Left ventricle myocardium superior (tissue), 1 donor: Measurements from ENCODE around the gene DCUN1D2. TPM values are rescaled to one million over a fixed set of nuclear protein-coding genes. Genes with fewer than 3 reads are reported as not detected.

ENCODE experiments used
- ATAC-seq: fragments of 200-7000 bp; cut with Tn5 transposase; one replicate; pipeline ENCODE4 v1.9.1; 2020; ENCODE audit warnings: mild to moderate bottlenecking, moderate library complexity
- DNase-seq: peaks from one replicate; pipeline ENCODE4 v3.0.0-alpha.2; 2020
- intact Hi-C: fragments of 100-400 bp; cut with micrococcal nuclease; formaldehyde crosslinking; loops from one replicate; pipeline ENCODE4 v1.11.0; 2022
- total RNA-seq: library from RNA; stranded (reverse); fragmentation: NEBNext Ultra II Directional; extraction: Animal tissue kit (Norgen Biotek cat#: 25700); gene quantifications from one replicate; pipeline ENCODE4 v1.2.1, GENCODE V29; 2021
- donor health status: DM: no; HTN: yes; CAD: no; lungs with severe emphysema.

DCUN1D2 gene
- total RNA-seq, 1 donor from 2014 or later, result 242 TPM

DNA sequence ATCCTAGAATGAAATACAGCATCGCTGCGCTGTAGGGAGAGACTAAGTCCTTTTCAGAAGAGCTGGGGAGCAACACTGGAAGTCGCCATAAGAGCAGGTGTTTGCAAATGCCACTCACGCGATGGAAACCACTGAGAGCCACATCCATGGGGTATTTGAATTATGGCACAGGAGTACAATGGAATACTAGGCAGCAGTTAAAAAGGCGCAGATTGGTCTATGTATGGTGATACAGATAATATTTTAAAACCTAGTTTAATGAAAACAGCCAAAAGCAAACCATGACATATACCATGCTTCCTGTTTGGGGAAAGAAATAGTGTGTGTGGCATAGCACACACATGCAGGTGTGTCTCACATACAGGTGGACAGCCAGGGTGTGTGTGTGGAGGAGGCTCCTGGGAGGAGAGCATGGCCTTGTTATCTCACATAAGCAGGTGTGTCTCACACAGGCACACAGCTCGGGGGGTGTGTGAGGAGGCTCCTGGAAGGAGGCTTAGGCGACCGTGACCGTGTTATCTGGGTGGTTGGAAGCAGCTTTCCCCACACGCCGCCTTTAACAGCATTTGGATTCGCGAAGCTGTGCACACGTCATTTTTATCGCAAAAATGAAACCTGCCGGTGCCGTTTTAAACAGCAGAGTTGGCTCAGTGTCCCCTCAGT, 70.8 kb downstream of the DCUN1D2 start:
- intact Hi-C loops, result no loop called here
- no peak for ATAC-seq
- no peak for DNase-seq

GRCh38 chr13:113418722-113419049, 71.8 kb downstream of the DCUN1D2 start:
- intact Hi-C loops, result no loop called here

DNA sequence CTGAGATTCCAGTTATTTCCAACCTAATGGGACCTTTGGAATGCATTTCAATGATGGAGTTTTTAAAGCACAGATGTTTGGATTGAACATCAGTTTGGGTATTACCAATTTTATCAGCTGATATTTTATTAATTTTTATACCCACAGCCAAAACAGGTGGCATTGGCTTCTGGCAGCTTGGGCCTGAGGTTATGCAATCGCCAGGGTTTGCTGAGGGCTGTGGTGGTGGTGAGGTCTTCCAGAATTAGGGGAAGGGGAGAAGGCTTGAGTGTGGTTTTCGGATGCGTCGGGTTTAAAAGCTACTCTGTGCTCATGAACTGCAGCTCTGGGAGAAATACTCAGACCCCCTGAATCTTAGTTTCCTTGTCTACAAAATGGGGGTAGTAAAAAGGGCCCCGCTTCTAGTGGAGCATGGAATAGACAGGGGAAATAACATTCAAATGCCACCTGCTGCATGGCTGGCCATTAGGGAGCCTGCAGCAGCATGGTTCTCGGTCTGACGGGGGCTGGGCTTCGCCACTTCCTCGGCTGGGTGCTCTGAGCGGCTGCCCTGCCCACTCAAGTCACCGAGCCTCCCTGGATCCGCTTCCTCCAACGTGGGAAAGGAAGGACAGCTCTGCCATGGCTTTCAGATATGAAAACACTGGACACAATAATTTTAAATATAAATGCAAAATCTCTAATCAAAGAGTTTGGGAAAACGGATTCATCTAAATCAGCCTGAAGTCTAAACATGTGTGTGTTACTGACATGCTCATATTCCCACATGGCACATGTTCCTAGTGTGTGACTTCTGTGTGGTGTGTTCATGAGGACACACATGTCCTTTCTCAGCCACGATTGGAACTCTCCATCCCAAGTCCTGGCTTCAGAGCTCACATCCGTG, 72.4 kb downstream of the DCUN1D2 start:
- no peak for DNase-seq
- no peak for ATAC-seq
- intact Hi-C loops, result no loop called here

More at GRCh38 chr13:113418722-113419049, 71.8 kb downstream of the DCUN1D2 start:
- ATAC-seq, result no peak
- DNase-seq, result no peak

- DNase-seq (no peak), ATAC-seq (no peak)
- intact Hi-C loops, result no loop called here
Observed at GRCh38 chr13:113417008-113417751, 73.3 kb downstream of the DCUN1D2 start.

DNA sequence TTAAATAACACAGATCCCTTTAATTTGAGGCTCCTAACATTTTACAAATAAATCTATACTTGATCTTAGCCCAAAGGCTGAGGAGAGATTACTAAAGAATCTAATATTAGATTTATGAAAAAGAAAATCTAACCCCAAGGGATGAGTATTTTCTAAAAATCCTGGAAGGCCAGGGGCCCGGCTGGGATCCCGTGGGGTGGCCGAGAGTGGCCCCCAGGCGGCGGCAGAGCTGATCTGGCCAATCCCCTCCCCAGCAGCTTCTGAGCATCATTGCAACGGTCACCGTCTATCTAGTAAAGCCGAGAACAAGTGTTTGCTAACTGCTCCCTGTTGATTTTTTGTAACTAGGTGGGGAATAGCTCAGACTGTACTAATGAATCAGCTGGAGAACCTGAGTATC, 74.7 kb downstream of the DCUN1D2 start:
- intact Hi-C loops, result no loop called here
- DNase-seq, result no peak
- no peak for ATAC-seq

- intact Hi-C loops, result no loop called here
- DNase-seq (no peak), ATAC-seq (no peak)
Observed at GRCh38 chr13:113415032-113415431, 75.5 kb downstream of the DCUN1D2 start.

GRCh38 chr13:113414335-113414734, 76.2 kb downstream of the DCUN1D2 start:
- ATAC-seq (no peak), DNase-seq (no peak)
- intact Hi-C loops, result no loop called here

- peak; percentile 77 for DNase-seq
Observed at GRCh38 chr13:113413898-113414282, 76.6 kb downstream of the DCUN1D2 start.

GRCh38 chr13:113413178-113413897, 77.2 kb downstream of the DCUN1D2 start:
- peak; percentile 61 for DNase-seq
- intact Hi-C loops, result no loop called here
- ATAC-seq, result peak; percentile 60

More at GRCh38 chr13:113413898-113414282, 76.6 kb downstream of the DCUN1D2 start:
- ATAC-seq, result peak; percentile 63
- intact Hi-C loops, result no loop called here

DNA sequence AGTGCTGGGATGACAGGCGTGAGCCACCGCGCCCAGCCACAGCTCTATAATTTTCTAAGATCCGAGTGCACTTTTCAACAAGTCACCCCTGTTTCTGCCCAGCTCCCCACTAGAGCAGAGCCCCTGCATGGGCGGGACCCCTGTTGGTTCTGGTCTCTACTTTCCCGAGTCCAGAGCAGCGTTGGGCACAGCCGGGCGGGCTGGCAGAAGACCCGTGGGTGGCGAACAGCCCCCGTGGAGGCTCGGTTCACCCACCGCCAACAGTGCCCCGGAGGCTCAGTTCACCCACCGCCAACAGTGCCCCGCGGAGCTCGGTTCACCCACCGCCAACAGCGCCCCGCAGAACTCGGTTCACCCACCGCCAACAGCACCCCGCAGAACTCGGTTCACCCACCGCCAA, 78.1 kb downstream of the DCUN1D2 start:
- DNase-seq (no peak), ATAC-seq (no peak)
- intact Hi-C loops, result no loop called here

DNA sequence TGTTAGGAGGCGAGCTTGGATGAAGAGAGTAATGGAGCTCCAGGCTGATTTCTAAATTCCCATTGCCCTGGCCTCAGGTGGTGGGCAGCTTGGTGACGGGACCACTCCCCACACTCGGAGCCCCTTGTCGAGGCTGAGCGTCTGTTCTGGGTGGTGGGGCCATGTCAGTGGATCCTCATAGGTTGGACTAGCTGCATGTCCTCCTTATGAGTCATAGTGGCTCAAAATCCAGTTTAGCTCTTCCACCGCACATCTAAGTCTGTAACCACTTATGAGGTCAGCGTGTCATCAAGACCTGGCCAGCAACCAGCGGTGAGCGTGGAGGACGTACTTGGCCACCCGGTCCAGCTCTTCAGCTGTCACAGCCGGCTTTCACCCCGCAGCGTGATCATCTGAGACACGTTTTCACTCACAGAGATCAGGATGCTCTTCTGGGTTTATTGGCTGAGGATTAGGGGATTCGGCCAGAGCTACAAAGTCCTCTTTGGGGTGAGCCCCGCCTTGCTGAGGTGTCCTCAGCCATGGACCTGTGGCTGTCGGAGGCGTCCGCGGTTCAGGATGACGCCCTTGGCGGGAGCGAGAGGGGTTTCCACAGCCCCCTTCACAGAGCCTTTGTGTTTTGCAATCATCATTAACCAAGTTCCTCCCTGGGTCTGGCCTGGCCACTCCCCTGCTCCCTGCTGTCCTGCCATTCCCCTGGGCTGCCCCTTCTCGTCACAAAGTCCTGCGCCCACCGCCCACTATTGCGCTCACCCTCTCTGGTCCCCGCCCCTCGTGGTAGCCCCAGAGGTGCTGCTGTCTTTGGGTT, 79.1 kb downstream of the DCUN1D2 start:
- intact Hi-C loops, result no loop called here
- ATAC-seq, result peak; percentile 64
- peak; percentile 86 for DNase-seq

- DNase-seq, result no peak
- intact Hi-C loops, result no loop called here
Observed at GRCh38 chr13:113410472-113411201, 79.9 kb downstream of the DCUN1D2 start.

GRCh38 chr13:113408562-113408961, 81.9 kb downstream of the DCUN1D2 start:
- intact Hi-C loops, result no loop called here
- DNase-seq (no peak), ATAC-seq (no peak)

More at GRCh38 chr13:113410472-113411201, 79.9 kb downstream of the DCUN1D2 start:
- no peak for ATAC-seq

DNA sequence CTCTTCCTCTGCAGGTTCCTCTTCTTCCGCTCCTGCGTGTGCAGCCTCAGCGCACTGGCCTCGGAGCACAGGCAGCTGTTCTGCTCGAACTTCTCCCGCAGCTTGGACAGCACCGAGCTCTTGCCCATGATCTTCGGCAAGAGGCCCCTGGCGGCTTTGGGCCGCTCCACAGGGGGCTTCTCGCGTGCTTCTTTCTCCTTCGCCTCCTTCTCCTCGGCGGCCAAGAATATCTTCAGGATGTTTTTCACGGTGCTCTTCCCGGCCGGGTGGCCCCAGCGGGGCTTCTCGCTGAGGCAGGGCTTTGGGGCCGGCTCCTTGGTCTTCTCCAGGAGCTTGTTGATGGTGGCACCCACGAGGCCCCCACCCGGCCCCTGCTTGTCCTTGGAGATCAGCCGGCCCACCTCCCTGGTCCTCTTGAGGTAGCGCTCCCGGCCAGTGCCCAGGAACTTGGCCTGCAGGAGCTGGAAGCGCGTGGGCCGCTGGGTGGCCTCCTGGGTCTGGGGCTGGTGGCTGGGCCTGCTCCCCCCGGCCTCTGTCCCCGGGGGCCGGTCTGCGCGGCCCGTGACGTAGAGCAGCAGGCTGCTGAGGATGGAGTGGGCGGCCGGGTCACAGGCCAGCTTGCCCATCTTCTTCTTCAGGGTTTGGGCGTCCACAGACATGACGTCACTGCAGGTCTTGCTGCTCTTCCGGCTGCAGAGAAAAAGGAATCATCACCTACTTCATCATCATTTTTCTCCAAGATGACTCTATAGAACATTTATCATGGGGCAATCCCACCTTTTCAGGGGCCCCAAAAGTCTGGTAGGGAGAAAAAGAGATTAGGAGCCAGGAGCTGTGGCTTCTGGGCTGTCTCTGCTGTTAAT, 82.7 kb downstream of the DCUN1D2 start:
- DNase-seq, result peak; percentile 46
- intact Hi-C loops, result no loop called here
- ATAC-seq, result no peak

GRCh38 chr13:113407103-113407530, 83.4 kb downstream of the DCUN1D2 start:
- no peak for DNase-seq
- ATAC-seq, result no peak
- intact Hi-C loops, result no loop called here

DNA sequence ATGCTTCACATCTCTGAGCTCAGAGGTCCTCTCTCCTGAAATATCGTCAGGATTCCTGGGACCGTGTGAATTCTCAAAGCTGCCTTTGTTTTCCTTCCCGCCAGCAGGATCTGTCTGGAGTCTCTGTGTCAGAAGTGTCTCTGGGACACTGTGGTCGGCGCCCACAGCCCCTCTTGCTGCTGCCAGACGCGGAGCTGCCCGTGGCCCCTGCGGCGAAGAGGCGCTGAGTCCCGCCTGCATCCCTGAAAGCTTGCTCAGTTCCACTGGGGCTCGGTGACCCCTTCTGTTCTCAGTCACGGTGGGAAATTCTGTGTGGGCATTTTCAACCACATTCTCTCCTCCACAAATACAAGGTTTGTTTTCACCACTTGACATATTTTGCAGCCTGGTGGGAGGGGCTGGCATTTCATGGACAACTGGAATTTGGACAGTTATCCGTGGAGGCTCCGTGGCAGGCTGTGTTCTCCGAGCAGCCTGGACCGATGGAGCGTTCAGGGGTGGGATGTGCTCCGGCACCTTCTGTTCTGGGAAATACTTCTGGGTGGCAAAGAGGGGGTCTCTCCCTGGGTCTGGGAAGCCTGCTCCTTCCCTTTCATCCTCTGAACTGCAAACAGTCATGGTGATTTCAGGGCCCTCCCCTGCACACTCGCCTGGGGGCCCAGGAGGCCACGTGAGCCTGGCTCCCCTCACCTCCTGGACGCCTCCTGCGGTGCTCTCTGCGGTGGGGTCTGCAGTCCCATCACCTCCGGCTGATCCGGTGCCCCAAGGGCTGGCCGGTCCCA, 84.0 kb downstream of the DCUN1D2 start:
- no peak for DNase-seq
- ATAC-seq, result no peak
- intact Hi-C loops, result no loop called here
